Measurements from ENCODE around the gene SEMA4A.

The SEMA4A gene

DNA sequence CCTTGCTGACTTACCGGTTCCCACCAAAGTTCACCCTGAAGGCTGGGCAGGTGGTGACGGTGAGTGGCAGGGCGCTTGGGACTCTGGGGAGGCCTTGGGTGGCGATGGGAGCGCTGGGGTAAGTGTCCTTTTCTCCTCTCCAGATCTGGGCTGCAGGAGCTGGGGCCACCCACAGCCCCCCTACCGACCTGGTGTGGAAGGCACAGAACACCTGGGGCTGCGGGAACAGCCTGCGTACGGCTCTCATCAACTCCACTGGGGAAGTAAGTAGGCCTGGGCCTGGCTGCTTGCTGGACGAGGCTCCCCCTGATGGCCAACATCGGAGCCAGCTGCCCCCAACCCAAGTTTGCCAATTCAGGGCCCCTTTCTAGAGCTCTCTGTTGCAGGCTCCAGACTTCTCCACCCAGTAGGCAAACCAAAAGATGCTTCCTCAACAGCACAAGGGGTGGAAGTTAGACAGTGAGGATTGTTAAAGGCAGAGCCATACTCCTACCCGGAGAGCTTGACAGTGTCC, 16.4 kb upstream of the SEMA4A start:
- no peak for DNase-seq

DNA sequence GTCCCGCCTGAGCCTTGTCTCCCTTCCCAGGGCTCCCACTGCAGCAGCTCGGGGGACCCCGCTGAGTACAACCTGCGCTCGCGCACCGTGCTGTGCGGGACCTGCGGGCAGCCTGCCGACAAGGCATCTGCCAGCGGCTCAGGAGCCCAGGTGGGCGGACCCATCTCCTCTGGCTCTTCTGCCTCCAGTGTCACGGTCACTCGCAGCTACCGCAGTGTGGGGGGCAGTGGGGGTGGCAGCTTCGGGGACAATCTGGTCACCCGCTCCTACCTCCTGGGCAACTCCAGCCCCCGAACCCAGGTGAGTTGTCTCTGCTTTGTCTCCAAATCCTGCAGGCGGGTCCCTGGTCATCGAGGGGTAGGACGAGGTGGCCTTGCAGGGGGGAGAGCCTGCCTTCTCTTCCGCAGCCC, 14.9 kb upstream of the SEMA4A start:
- DNase-seq = no peak

- no peak for DNase-seq
Observed at GRCh38 chr1:156140879-156141707, 12.3 kb upstream of the SEMA4A start.

DNA sequence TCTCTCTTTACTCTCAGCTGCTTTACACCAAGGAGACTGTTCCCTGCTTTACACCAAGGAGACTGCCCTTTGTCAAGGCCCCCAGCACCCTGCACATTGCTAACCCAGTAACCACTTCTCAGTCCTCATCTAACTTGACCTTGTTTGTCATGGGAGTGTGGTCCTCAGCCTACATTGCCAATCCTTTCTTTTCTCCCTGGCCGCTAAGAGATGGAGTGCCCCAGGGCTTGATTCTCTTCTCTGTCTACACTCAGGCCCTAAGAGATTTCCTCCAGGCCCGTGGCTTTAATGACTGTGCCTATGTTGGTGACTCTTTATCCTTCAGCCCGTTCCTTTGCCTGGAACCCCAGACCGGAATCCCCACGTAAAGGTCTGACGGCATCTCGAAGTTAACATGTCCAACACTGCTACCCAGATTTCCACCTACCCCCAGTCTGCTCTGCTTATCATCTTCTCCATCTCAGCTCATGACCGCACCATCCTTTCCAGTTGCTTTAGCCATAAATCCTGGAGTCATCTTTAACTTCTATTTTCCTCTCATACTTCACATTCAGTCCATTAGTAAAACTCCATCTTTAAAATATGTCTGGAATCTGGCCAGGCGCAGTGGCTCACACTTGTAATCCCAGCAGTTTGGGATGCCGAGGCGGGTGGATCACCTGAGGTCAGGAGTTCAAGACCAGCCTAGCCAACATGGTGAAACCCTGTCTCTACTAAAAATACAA, 9.5 kb upstream of the SEMA4A start:
- no peak for DNase-seq

- no peak for DNase-seq
Observed at GRCh38 chr1:156144742-156145141, 8.6 kb upstream of the SEMA4A start.

DNA sequence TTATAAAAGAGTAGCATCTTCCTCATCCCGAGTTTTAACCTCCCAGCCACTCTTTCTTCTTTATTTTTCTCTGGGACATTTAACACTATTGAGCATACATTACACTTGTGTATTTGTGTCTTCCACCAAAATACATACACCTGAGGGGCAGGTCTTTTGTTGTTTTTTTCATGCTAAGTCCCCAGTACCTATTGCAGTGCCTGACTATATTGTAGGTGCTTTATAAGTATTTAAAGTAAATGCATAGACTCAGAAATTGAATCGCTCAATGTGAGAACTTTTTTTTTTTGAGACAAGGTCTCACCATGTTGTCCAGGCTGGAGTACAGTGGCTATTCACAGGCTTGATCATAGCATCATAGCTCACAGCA, 7.8 kb upstream of the SEMA4A start:
- DNase-seq = no peak

GRCh38 chr1:156146020-156146768, 7.2 kb upstream of the SEMA4A start:
- peak; percentile 65 for DNase-seq

GRCh38 chr1:156146769-156147405, 6.5 kb upstream of the SEMA4A start:
- no peak for DNase-seq

GRCh38 chr1:156148216-156148615, 5.2 kb upstream of the SEMA4A start:
- DNase-seq = no peak

DNA sequence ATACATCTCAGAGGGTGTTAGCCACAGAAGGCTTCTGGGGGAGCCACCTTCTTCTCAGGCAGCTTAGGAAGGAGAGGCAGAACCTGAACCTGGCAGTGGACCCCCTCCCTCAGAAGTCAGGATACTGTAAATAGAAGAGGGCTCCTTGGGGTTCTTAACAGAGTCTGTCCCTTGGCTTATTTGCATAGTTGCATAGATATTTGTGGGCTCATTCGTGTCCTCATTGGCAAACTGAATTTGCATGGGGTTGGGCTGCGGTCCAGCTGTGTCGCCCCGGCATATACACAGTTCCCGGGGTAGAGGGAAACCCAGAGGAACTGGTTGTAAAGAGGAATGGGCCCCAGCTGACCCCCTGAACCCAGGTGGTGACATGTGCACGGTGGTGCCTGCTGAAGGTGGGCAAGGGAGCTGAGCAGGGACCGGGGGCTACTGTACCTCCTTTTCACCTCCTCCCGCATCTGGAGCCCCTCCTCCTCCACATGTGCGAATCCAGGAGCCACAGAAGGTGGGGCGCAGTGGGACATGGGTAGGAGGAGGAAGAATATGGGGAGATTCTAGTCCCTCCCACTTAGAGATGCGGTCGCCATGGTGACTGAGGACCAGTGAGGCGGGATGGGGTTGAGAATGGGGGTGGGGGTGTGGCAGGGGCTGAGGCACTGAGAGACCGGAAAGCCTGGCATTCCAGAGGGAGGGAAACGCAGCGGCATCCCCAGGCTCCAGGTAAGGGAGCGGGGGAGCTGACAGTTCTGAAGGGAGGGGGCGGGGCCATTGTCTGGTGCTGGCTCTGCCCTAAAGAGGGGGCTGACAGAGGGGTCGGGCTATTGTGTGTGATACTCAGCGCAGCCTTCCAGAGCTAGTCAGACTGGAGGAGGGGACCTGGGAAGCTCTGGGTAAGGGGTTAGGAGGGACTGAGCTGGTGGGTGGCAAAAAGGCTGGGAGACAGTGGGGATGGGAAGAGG, 3.7 kb upstream of the SEMA4A start:
- DNase-seq = no peak

DNA sequence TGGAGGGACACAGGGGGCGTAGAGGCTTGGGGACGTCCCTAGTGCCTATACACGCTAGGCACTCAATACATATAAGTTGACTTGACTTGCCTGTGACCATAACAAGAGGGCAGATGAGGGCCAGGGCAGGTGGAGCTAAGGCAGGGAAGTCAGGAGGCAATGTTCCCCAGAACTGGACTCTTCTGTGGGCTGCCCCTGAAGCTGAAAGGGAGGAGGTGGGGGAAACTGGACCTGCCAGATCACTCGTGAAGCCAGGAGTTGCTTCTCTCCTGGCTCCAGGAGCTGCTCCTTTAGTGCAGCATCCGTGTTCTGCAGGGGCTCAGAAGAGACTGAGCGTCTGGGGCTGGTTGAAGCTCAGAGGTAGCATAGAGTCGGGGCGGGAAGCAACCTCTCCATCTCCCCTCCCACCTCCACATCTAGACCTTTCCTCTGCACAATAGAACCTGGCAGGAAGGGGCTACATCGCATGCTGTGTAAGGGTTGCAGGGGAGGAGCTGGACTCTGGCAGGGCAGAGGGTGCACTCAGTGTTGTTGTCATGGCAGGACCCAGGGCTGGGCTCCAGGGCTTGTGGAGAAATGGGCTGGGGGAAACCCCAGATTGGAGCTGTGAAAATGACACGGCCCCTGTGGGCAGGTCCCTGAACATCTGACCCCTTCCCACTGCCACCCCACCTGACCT, 2.9 kb upstream of the SEMA4A start:
- DNase-seq = no peak

GRCh38 chr1:156151093-156151688, 2.2 kb upstream of the SEMA4A start:
- no peak for DNase-seq

- DNase-seq = no peak
Observed at GRCh38 chr1:156152628-156153027, 757 bp upstream of the SEMA4A start.

GRCh38 chr1:156154317-156154749, 948 bp downstream of the SEMA4A start:
- DNase-seq = no peak

DNA sequence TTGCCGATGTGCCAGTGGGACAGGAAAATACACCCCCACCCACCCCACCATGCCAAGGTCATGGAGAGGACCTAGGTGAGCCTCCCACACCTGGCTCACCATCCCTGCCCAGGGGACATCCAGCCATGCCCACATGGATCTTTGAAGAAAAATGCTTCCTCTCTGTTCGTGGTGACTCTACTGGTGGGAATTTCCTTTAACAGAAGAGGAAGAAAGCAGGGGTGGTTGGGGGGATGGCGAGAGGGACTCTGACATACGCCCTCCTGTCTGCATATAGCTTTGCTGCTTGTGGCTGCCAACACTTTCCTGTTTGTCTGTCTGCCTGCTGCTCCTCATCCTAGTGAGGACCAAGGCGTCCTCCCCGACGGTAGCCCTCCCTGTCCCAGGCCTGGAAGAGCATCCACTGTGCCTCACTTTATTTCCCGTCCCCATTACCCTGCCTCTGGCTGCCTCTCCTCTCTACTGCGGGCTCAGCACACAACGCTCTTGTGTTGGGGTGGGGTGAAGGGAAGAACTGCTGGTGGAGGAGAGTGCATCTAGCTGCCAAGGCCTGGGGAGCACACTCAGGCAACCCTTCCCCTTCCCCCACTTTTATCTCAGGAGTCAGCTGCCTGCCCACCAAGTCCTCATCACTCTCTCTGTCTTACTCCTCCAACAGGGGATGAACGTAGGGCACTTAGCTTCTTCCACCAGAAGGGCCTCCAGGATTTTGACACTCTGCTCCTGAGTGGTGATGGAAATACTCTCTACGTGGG, 2.5 kb downstream of the SEMA4A start:
- no peak for DNase-seq

DNA sequence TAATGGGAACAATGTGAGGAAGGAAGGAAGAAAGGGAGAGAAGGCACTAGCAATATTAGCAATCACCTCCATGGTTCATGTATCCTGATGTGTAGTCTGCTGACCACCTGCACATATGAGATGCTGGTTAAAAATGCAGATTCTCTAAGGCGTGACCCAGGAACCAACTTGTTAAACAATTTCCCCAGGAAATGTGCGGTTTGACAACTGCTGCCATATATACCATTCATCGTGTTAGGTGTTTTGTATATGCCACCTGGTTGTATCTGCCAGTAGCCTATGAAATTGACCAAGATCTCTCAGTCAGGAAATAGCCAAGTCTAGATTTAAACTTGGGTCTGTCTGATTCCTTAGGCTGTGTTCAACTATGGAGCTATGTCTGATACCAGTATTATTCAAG, 4.1 kb downstream of the SEMA4A start:
- DNase-seq = no peak

DNA sequence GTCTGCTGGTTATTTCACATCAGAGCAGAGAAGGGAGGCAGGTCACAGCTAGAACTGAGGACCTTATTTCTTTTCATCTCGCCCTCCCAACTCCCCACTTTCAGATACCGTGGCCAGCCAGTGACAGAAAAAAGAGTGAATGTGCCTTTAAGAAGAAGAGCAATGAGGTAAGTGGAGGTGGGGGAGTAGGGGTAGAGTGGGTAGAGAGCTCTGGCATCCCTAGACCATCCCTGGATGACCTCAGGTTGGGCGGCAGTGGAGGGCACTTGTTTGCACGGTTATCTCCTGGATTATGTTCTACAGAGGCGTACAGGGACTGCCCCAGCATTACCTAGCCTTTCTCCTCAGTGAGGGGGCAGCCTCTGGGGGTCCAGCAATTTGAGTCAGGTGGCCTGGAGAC, 4.6 kb downstream of the SEMA4A start:
- DNase-seq = no peak

DNA sequence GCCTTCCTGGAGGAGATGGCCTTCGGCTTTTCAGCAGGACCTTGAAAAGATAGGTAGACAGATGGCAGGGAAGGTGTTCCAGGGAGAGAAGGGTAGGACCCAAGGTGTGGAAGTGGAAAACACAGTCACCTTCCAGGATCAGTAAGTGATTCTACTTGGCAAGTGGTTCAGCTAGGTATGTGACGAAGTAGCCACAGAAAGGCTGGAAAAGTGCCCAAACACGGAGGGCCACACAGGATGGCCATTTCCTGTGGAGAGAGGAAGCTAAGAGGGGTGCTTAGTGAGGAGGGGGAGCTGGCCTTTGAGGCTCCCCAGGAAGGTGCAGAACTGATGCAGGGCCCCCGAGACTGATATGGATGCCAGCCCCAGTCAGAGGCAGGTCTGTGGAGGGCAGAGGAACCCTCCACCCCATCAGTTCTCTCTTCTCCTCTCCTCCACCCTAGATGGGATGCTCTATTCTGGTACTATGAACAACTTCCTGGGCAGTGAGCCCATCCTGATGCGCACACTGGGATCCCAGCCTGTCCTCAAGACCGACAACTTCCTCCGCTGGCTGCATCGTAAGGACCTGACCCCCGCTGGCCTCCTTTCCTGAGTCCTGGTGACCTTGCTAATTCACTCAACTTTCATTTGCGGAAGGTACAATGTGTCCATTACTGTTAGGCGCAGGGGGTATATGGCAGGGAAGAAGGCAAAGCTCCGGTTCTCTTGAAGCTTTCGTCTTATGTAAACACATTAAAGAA, 6.8 kb downstream of the SEMA4A start:
- no peak for DNase-seq

DNA sequence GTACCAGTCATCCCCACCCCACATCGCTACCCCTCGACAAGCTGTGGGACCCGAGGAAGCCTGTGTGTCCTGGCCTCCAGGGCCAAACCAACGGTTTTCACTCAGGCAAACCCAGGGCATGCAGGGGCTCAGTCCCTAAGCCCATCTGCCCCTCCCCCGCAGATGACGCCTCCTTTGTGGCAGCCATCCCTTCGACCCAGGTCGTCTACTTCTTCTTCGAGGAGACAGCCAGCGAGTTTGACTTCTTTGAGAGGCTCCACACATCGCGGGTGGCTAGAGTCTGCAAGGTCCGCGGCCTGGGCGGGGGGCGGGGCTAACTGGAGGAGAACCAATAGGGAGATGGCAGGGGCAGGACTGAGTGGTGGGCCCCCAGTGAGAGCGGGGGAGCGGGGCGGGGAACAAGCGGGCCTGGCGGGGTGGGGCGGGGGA, 7.4 kb downstream of the SEMA4A start:
- no peak for DNase-seq

Data from NCI-H1436 treated with DMSO at 0.1 percent for 48 hours (cell line).